ENCODE measurements around the gene MRPL12. TPM values are rescaled to one million over a fixed set of nuclear protein-coding genes. Genes with fewer than 3 reads are reported as not detected.

Gene MRPL12
- total RNA-seq, 1 experiment from 2014 or later, result 24.9 TPM

DNA sequence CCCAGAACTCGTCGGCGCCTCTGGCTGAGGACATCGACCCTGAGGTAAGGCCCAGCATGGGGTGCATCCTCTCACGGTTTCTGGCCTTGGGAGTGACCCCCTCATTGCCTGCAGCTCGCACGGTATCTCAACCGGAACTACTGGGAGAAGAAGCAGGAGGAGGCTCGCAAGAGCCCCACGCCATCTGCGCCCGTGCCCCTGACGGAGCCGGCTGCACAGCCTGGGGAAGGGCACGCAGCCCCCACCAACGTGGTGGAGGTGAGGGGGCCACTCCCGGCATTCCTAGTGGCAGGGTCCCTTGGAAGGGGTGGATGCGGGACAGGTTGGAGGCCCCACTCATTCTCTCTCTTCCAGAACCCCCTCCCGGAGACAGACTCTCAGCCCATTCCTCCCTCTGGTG is 8.4 kb upstream of the MRPL12 start:
- DNase-seq (ENCODE audit: low read depth, low spot score), result no peak
- in situ Hi-C loops (cut with HindIII; ENCODE audit: low pct_unique_long_range_greater_than_20kb, low sequenced_read_pairs), result no loop called here

GRCh38 chr17:81695211-81695610 is 8.0 kb upstream of the MRPL12 start:
- no peak for DNase-seq (ENCODE audit: low read depth, low spot score)
- in situ Hi-C loops (cut with HindIII; ENCODE audit: low pct_unique_long_range_greater_than_20kb, low sequenced_read_pairs), result no loop called here

DNA sequence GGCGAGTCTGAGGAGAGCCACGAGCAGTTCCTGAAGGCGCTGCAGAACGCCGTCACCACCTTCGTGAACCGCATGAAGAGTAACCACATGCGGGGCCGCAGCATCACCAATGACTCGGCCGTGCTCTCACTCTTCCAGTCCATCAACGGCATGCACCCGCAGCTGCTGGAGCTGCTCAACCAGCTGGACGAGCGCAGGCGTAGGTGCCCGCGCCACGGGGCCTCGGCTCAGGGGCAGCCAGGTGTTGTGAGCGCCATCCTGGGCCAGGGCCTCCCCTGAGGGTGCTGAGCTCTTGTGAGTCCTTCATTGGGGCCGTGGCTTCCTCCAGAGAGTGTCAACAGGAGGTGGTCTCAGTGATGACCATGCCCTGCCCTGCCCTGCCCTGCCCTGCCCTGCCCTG is 7.4 kb upstream of the MRPL12 start:
- in situ Hi-C loops (cut with HindIII; ENCODE audit: low pct_unique_long_range_greater_than_20kb, low sequenced_read_pairs), result no loop called here
- DNase-seq (ENCODE audit: low read depth, low spot score), result no peak

GRCh38 chr17:81696218-81696941 is 6.8 kb upstream of the MRPL12 start:
- no peak for DNase-seq (ENCODE audit: low read depth, low spot score)
- in situ Hi-C loops (cut with HindIII; ENCODE audit: low pct_unique_long_range_greater_than_20kb, low sequenced_read_pairs), result no loop called here

GRCh38 chr17:81697261-81698044 is 5.7 kb upstream of the MRPL12 start:
- DNase-seq (ENCODE audit: low read depth, low spot score), result no peak
- in situ Hi-C loops (cut with HindIII; ENCODE audit: low pct_unique_long_range_greater_than_20kb, low sequenced_read_pairs), result no loop called here

DNA sequence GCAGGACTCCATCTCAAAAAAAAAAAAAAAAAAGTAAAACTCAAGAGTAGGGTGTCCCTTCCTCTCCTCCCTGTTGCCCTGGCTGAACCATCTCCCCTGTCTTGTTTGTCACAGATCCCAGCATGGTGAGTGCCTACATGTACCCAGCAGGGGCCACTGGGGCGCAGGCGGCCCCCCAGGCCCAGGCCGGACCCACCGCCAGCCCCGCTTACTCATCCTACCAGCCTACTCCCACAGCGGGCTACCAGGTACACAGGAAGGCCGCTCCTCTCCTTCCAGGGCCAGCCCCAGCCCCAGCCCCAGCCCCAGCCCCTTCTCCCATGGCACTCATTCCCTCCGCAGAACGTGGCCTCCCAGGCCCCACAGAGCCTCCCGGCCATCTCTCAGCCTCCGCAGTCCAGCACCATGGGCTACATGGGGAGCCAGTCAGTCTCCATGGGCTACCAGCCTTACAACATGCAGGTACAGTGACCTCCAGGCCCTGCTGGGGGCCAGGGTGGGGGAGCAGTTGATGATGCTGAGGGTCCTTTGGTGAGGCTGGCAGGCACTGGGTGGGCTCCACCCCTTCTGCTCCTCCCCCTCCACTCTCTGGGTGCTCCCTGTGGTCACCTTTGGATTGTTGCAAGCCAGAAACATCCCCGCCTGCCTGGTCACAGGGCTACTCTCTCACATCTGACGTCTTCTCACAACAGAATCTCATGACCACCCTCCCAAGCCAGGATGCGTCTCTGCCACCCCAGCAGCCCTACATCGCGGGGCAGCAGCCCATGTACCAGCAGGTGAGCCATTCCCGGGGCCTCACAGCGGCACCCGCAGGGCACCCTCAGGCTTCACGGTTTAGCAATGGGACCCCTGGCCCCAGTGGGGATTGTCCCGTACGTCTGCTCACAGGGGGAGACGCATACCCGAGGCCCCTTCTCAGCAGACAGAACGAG is 2.5 kb upstream of the MRPL12 start:
- DNase-seq (ENCODE audit: low read depth, low spot score), result peak; percentile 48
- in situ Hi-C loops (cut with HindIII; ENCODE audit: low pct_unique_long_range_greater_than_20kb, low sequenced_read_pairs), result no loop called here

GRCh38 chr17:81701288-81702071 is 1.7 kb upstream of the MRPL12 start:
- no peak for DNase-seq (ENCODE audit: low read depth, low spot score)
- in situ Hi-C loops (cut with HindIII; ENCODE audit: low pct_unique_long_range_greater_than_20kb, low sequenced_read_pairs), result no loop called here

DNA sequence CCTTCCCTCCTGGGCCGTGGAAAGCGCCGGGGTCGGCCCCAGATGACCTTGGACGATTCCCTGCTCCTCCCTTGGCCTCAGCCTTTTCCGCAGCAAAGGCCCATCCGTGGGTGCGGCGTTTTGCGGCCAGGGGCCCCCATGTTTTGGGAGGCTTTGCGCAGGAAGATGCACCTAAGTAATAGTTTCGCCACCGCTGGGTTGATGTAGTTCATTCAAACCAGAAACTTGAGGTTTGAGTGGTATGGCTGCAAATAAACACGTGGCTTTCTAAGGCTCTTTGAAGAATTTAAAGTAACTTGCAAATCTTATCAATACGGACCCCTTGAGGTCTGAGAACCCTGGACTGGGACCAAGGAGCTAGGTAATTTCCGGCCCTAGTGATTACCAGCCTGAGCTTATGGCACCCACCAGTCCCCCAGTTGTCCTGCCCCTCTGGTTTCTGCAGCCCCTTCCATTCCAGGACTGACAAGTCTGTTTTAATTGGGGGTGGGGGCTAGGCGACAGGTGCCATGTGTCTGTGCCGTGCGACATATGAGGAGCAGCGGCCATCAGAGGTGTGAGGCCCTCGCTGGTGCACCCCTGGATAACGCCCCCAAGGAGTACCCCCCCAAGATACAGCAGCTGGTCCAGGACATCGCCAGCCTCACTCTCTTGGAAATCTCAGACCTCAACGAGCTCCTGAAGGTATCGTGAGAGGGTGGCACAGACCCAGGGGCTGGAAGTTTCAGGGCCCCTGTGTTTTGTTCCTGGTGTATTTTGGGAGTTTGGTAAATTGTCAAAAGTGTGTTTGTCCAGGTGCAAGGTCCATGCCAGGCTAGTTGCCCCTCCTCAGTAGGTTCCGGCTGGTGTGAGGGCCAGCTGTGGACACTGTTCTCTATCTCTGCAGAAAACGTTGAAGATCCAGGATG is 834 bp downstream of the MRPL12 start:
- in situ Hi-C loops (cut with HindIII; ENCODE audit: low pct_unique_long_range_greater_than_20kb, low sequenced_read_pairs), result no loop called here
- no peak for DNase-seq (ENCODE audit: low read depth, low spot score)

DNA sequence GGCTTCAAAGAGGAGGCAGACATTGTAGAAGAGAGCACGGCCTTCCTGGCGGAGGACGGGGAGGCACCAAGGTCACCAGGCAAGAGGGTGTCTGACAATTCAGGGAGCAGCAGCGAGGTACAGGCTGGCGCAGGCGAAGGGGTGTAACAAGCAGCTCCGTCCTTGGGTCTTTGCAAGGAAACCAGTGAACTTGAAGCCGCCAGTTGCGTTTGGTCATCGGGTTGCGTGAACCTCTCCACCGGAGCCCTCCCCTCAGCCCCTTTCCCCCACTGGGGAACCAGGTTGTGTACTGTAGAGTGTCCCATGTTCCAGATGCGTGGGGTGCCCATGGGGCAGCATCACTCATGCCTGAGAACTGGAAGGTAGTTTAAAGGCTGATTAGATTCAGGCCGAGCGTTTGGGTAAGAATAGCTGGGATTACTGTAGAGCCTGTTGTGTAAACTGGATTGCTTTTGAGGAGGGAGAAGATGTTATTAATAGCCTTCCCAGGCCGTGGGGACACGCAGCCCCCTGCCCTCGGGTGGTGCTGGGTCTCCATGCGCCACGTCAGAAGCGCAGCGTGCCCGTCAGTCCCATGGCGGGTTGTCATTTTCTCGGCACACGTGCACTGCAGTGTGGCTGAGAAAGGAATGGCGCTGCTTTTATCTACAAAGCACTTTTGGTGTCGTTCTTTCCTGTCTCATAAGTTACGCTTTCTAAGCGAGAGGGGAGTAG is 2.5 kb downstream of the MRPL12 start:
- no peak for DNase-seq (ENCODE audit: low read depth, low spot score)
- in situ Hi-C loops (cut with HindIII; ENCODE audit: low pct_unique_long_range_greater_than_20kb, low sequenced_read_pairs), result no loop called here

DNA sequence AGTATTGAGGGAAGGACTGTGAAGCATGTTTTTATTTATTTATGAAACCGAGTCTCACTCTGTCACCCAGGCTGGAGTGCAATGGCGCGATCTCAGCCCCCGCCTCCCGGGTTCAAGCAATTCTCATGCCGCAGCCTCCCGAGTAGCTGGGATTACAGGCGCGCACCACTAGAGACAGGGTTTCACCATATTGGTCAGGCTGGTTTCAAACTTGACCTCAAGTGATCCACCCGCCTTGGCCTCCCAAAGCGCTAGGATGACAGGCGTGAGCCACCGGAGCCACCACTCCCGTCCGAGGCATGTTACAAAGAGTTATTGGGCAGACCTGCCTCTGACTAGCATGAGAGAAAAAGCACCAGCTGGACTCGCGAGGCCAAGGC is 3.1 kb downstream of the MRPL12 start:
- in situ Hi-C loops (cut with HindIII; ENCODE audit: low pct_unique_long_range_greater_than_20kb, low sequenced_read_pairs), result no loop called here
- DNase-seq (ENCODE audit: low read depth, low spot score), result no peak

- no peak for DNase-seq (ENCODE audit: low read depth, low spot score)
- in situ Hi-C loops (cut with HindIII; ENCODE audit: low pct_unique_long_range_greater_than_20kb, low sequenced_read_pairs), result no loop called here
Measured at GRCh38 chr17:81706757-81707624, 3.8 kb downstream of the MRPL12 start.

DNA sequence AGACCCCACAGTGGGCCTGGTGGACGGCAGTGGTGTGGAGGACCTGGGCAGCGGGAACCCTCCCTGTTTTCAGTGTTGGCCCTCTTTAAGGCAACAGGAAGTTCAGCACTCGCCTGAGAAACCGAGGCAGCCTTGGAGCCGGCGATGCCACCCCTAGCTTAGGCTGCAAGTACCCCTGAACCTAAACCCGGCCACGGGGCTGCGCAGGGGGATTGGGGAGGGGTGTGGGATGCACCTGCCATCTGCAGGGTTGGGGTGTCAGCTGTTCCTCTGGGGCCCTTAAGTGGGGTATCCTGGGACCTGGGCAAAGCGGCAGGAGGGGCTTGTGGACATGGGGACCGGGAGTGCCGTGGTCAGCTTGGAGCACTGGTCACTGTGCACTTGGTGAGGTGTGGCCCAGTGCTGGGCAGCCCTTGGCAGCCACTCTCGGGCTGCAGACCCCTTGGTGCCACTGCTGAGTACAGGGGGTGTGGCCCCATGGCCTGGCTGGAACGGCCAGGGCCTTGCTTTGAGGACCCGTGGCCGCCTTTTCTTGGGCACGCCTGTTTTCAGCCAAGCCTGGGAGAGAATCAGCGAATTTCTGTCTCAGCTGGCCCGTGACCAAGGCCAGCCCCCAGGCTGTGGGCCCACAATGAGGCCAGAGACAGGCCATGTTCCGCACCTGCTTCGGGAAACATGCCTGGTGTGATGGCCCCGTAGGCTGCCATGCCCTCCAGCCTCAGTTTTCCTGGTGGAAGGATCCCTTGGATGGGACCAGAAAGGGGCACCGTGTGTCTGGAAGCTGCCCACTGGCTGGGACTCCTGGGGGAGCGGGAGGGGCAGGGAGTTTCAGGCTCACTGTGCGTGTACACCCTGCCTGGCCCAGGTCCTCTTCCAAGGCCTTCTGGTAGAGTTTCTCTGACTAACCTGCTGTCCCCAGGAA is 4.8 kb downstream of the MRPL12 start:
- no peak for DNase-seq (ENCODE audit: low read depth, low spot score)
- in situ Hi-C loops (cut with HindIII; ENCODE audit: low pct_unique_long_range_greater_than_20kb, low sequenced_read_pairs), result no loop called here

GRCh38 chr17:81708739-81709185 is 5.6 kb downstream of the MRPL12 start:
- in situ Hi-C loops (cut with HindIII; ENCODE audit: low pct_unique_long_range_greater_than_20kb, low sequenced_read_pairs), result no loop called here
- no peak for DNase-seq (ENCODE audit: low read depth, low spot score)
